GM19467 (cell line): Measurements from ENCODE around the gene RAB6A.
A peak's percentile ranks its signal among the peaks of the same experiment; 100 is the strongest.
"Not testable (repeated sequence)": the region's sequence is repeated elsewhere in the genome, so short reads cannot be mapped to it uniquely, and the experiment has no call there.

ENCODE experiments used
- ATAC-seq: cut with Tn5 transposase; IDR thresholded peaks from one replicate; pipeline ENCODE4 v1.9.1; 2021; ENCODE audit warnings: mild to moderate bottlenecking, moderate library complexity; ENCODE audit not compliant: unreplicated experiment

The RAB6A gene

DNA sequence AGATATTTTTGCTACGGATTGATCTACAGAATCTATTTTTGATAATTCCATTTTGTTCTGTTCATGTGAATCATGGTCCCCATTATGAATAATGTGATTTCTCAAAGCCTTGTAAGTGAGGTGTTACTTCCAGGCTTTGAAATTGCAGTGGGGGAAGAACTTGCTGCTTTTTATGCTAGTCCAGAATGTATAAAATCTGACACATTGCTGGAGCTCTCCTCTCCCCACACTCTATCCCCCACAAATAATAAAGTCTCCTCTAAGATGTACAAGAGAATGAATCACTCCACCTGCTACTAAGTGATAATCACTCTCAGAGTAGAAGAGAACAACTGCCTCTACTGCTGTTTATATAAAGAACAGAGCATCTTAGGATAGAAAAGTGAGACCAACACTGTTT lies 5.9 kb upstream of the RAB6A start:
- no peak for ATAC-seq

DNA sequence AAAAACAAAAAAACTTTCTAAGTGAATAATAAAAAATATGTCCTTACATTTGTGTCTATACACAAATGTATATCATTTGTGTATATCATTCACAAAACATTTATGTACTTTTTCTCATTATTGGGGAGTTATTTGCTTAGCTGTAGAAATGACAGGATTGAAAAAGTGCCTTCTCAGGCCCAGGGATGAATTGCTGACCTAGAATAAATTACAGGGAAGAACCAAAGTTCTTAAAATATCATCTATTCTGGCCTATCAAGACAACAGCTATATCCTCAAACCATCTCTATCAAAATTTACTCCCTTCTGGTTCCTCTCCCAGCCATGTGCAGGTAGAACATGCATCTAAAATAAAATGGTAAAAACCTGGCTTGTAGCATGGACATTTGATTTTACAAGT lies 1.9 kb upstream of the RAB6A start:
- no peak for ATAC-seq

DNA sequence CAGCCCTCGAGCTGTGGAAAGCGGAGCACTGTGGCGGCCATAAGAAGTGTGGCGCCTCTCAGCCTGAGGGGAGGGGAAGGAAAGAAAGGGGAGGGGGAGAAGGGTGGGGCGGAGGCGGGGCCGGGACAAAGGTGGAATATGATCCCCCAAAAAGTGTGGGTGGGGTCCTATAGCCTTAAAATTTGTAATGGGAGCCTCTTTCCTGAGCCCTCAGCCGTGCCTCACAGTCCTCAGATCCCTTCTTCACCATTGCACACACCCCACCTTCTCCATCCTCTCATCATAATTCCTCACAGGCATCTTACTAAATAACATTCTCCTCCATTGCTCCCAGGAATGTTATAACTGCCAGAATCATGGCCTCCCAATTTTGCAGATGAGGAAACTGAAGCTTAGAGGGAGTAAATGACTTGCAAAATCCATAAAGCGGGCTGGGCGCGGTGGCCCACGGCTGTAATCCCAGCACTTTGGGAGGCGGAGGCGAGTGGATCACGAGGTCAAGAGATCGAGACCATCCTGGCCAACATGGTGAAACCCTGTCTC lies 600 bp upstream of the RAB6A start:
- ATAC-seq = no peak

GRCh38 chr11:73760135-73760678 lies 667 bp downstream of the RAB6A start:
- peak; percentile 5 for ATAC-seq

GRCh38 chr11:73759610-73760134 lies 1.2 kb downstream of the RAB6A start:
- no peak for ATAC-seq

DNA sequence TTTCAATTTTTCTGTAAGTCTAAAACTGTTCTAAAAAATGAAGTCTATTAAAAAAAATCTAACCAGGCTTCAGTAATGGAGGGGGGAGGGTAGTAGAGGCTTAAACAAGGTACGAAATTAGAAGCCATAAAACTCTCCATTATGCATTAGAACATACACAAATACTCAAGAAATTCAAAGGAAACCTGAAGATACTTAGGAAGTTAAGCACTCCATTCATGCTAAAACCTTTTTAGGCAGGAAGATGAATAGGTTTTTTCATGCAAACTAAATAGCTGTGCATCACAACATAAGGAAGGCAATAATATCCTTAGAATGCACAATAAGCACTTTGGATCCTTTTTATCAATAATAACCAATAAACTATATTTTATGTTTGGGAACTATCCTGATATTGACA lies 2.4 kb downstream of the RAB6A start:
- ATAC-seq = no peak

DNA sequence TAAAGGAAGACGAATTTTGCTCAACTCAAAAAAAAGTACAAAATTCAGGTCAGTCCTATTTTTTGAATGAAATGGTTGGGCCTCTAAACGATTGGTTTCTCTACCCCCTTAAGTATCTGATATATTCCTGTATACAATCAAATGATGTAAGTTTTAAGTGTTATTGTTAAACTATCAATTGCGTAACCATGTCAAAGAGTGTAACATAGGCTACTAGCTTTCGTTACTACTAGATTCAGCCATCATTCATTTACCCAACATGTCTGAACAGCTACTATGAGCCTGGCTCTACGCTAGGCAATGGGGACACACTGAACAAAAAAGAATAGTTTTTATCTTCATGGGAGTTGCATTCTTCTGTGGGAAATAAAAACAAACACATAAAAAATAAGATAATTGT lies 3.3 kb downstream of the RAB6A start:
- no peak for ATAC-seq

DNA sequence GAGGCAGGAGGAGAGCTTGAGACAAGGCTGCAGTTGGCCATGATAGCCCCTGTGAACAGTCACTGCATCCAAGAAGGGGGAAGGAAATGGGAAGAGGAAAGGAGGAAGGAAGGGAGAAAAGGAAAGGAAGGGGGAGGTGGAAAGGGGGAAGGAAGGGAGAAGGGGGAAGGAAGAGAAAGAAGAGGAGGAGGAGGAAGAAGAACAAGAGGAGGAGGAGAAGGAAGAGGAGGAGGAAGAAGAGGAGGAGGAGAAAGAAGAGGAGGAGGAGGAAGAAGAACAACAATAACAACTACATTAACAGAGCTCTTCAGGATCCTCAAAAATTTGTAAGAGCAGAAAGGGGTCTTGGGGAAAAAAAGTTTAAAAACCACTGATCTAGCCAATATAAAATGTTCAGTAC lies 5.2 kb downstream of the RAB6A start:
- no peak for ATAC-seq

GRCh38 chr11:73753938-73754337 lies 6.9 kb downstream of the RAB6A start:
- no peak for ATAC-seq

DNA sequence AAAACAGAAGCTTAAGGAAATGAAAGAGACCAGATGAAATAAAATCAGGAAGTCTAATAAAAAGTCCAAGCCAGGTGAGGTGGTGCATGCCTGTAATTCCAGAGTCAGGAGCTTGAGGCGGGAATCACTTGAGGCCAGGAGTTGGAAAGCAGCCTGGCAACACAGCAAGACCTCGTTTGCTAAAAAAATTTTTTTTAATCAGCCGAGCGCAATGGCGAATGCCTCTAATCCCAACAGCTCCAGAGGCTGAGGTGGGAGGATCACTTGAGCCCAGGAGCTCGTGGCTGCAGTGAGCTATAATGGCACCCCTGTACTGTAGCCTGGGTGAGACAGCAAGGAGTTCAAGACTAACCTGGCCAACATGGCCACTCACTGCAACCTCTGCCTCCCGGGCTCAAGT lies 8.0 kb downstream of the RAB6A start:
- ATAC-seq = no peak

DNA sequence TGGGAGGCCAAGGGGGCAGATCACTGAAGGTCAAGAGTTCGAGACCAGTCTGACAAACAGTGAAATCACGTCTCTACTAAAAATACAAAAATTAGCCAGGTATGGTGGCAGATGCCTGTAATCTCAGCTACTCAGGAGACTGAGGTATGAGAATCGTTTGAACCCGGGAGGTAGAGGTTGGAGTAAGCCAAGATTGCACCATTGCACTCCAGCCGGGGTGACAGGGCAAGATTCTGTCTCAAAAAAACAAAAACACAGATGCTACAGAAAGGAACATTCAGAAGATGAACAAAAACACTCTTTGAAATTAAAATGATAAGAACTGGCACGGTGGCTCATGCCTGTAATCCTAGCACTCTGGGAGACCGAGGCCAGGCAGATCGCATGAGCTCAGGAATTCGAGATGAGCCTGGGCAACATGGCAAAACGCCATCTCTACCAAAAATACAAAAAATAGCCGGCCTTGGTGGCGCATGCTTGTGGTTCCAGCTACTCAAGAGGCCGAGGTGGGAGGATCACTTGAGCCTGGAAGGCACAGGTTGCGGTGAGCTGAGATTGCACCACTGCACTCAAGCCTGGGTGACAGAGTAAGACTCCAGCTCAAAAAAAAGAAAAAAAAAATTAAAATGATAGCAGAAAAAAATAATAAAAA lies 8.5 kb downstream of the RAB6A start:
- ATAC-seq = no peak

- ATAC-seq = not testable (repeated sequence)
These were observed 10.0 kb downstream of the RAB6A start for GRCh38 chr11:73750862-73751261.

DNA sequence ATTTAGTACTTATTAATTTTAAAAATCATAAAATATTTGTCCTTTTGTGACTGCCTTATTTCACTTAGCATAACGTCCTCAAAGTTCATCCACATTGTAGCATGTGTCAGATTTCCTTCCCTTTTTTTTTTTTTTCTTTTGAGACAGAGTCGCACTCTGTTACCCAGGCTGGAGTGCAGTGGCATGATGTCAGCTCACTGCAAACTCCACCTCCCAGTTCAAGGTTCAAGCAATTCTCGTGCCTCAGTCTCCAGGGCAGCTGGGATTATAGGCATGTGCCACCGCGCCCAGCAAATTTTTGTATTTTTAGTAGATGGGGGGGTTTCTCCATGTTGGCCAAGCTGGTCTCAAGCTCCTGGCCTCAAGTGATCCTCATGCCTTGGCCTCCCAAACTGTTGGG lies 10.6 kb downstream of the RAB6A start:
- no peak for ATAC-seq

GRCh38 chr11:73749118-73749517 lies 11.8 kb downstream of the RAB6A start:
- no peak for ATAC-seq

DNA sequence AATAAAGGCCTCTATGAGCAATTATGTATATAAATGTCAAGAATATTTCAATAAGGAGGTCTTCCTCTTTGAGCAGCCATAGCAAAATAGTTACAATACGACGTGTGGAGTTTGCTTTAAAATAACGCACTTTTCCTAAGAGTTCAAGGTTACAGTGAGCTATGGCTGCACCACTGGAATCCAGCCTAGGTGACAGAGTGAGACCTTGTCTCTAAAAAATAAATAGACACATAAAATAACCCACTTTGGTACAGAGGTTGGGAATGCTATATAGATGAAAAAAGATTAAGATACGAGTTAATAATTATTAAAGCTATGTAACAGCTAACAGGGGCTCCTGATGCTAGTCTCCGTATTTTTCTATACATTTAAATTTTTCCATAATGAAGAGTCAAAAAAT lies 12.6 kb downstream of the RAB6A start:
- no peak for ATAC-seq

- no peak for ATAC-seq
These were observed 13.1 kb downstream of the RAB6A start for GRCh38 chr11:73747762-73748161.

DNA sequence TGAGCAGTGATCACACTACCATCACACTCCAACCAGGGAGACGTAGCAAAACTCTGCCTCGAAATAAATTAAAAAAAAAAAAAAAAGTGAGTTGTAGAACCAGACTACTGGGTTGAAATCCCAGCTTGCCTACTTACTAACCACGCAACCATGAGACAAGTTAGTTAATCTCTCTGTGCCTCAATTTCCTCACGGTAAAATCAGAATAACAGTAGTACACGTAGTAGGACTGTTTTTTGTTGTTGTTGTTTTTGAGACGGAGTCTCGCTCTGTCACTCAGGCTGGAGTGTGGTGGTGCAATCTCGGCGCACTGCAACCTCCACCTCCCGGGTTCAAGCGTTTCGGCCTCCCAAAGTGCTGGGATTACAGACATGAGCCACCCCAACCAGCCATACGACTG lies 14.2 kb downstream of the RAB6A start:
- ATAC-seq = no peak

- ATAC-seq = no peak
These were observed 17.8 kb downstream of the RAB6A start for GRCh38 chr11:73743045-73743444.

DNA sequence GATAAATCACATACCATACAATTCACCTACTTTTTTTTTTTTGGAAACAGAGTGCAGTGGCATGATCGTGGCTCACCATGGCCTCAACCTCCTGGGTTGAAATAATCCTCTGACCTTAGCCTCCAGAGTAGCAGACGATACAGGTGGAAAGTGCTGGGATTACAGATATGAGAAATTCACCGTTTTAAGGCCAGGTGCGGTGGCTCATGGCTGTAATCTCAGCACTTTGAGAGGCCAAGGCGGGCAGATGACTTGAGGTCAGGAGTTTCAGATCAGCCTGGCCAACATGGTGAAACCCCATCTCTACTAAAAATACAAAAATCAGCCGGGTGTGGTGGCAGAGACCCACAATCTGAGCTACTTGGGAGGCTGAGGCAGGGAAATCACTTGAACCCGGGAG lies 24.9 kb downstream of the RAB6A start:
- not testable (repeated sequence) for ATAC-seq

- no peak for ATAC-seq
These were observed 25.9 kb downstream of the RAB6A start for GRCh38 chr11:73734993-73735392.

DNA sequence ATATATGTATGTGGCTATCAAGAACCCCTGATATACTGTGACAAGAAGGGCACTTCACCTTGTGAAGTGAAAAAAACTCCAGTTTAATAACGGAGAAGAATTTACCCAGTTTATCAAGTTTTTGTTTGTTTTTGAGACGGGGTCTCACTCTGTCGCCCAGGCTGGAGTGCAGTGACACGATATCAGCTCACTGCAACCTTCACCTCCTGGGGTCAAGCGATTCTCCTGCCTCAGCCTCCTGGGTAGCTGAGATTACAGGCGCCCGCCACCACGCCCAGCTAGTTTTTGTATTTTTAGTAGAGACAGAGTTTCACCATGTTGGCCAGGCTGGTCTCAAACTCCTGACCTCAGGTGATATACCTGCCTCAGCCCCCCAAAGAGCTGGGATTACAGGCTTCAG lies 26.9 kb downstream of the RAB6A start:
- not testable (repeated sequence) for ATAC-seq

- not testable (repeated sequence) for ATAC-seq
These were observed 27.9 kb downstream of the RAB6A start for GRCh38 chr11:73732936-73733335.
